Liver (tissue), 9 donors: ENCODE results near the gene NT5DC1. TPM values are rescaled to one million over a fixed set of nuclear protein-coding genes. Genes with fewer than 3 reads are reported as not detected.

Experiments used
- DNase-seq: peaks from one replicate; pipeline ENCODE4 v3.0.0-alpha.2; 2017; ENCODE audit warnings: low spot score
- H3K27ac ChIP-seq, 2 donors: one replicate each; pipeline ENCODE4 v1.7.0; 2013; ENCODE audit warnings: inconsistent platforms in 2 of 2, low read length in 2 of 2, control low read depth in 1 of 2, low read depth in 1 of 2, mild to moderate bottlenecking in 1 of 2
- H3K27me3 ChIP-seq, 4 donors: one replicate each; pipeline versions ENCODE4 v1.6.1 to v1.7.0; 2013; ENCODE audit warnings: low read length in 3 of 4, inconsistent platforms in 1 of 4, mild to moderate bottlenecking in 1 of 4, moderate library complexity in 1 of 4; ENCODE audit not compliant: control insufficient read depth in 4 of 4, insufficient read depth in 4 of 4
- H3K36me3 ChIP-seq, 4 donors: one replicate each; pipeline versions ENCODE4 v1.6.1 to v1.7.0; 2013; ENCODE audit warnings: low read length in 3 of 4, mild to moderate bottlenecking in 3 of 4, low read depth in 1 of 4, moderate library complexity in 1 of 4; ENCODE audit not compliant: control insufficient read depth in 4 of 4, insufficient read depth in 3 of 4
- H3K4me1 ChIP-seq, 4 donors: one replicate each; pipeline versions ENCODE4 v1.6.1 to v1.7.0; 2013; ENCODE audit warnings: low read length in 3 of 4, mild to moderate bottlenecking in 3 of 4, moderate library complexity in 1 of 4; ENCODE audit not compliant: control insufficient read depth in 4 of 4, insufficient read depth in 4 of 4
- H3K4me3 ChIP-seq, 3 donors: one replicate each; pipeline versions ENCODE4 v1.6.1 to v1.7.0; 2013; ENCODE audit warnings: low read length in 3 of 3, control low read depth in 1 of 3, low read depth in 1 of 3, mild to moderate bottlenecking in 1 of 3
- H3K9ac ChIP-seq, 2 donors: one replicate each; pipeline ENCODE4 v1.7.0; 2013; ENCODE audit warnings: low read length in 2 of 2, mild to moderate bottlenecking in 2 of 2, moderate library complexity in 2 of 2, control low read depth in 1 of 2, low read depth in 1 of 2
- H3K9me3 ChIP-seq, 4 donors: one replicate each; pipeline versions ENCODE4 v1.6.1 to v1.7.0; 2013; ENCODE audit warnings: low read length in 3 of 4; ENCODE audit not compliant: control insufficient read depth in 4 of 4
- EGR1 ChIP-seq, 2 donors: IDR thresholded peaks; 2 replicates each; pipeline ENCODE4 v1.6.1; 2016 to 2018; ENCODE audit warnings: antibody characterized with exemption in 2 of 2, low read depth in 2 of 2
- FOXA1 ChIP-seq: IDR thresholded peaks from 2 replicates; pipeline ENCODE4 v1.6.1; 2016; ENCODE audit warnings: antibody characterized with exemption
- FOXA2 ChIP-seq: IDR thresholded peaks from 2 replicates; pipeline ENCODE4 v1.6.1; 2016; ENCODE audit warnings: antibody characterized with exemption
- GABPA ChIP-seq, 2 donors: IDR thresholded peaks in 1 of 2; conservative IDR thresholded peaks in 1 of 2; 2 replicates each; pipeline ENCODE4 v1.6.1; 2016; ENCODE audit warnings: antibody characterized with exemption in 2 of 2, mild to moderate bottlenecking in 1 of 2, moderate library complexity in 1 of 2
- HNF4A ChIP-seq, 2 donors: conservative IDR thresholded peaks; 2 replicates each; pipeline ENCODE4 v1.6.1; 2016; ENCODE audit warnings: antibody characterized with exemption in 2 of 2, mild to moderate bottlenecking in 2 of 2
- HNF4G ChIP-seq: IDR thresholded peaks from 2 replicates; pipeline ENCODE4 v1.6.1; 2016; ENCODE audit warnings: antibody characterized with exemption
- JUND ChIP-seq, 2 donors: IDR thresholded peaks; 2 replicates each; pipeline ENCODE4 v1.6.1; 2016; ENCODE audit warnings: antibody characterized with exemption in 2 of 2
- NR2F2 ChIP-seq: IDR thresholded peaks from 2 replicates; pipeline ENCODE4 v1.6.1; 2016; ENCODE audit warnings: antibody characterized with exemption
- RAD21 ChIP-seq, 2 donors: IDR thresholded peaks; 2 replicates each; pipeline ENCODE4 v1.6.1; 2016; ENCODE audit warnings: antibody characterized with exemption in 2 of 2, mild to moderate bottlenecking in 2 of 2
- RXRA ChIP-seq, 2 donors: IDR thresholded peaks; 2 replicates each; pipeline ENCODE4 v1.6.1; 2017 to 2018; ENCODE audit warnings: antibody characterized with exemption in 2 of 2, mild to moderate bottlenecking in 1 of 2
- SP1 ChIP-seq: IDR thresholded peaks from 2 replicates; pipeline ENCODE4 v1.6.1; 2018; ENCODE audit warnings: antibody characterized with exemption, mild to moderate bottlenecking
- TAF1 ChIP-seq: conservative IDR thresholded peaks from 2 replicates; pipeline ENCODE4 v1.6.1; 2016; ENCODE audit warnings: antibody characterized with exemption, mild to moderate bottlenecking
- YY1 ChIP-seq: IDR thresholded peaks from 2 replicates; pipeline ENCODE4 v1.6.1; 2016; ENCODE audit warnings: antibody characterized with exemption, mild to moderate bottlenecking
- WGBS: extraction: QIAGEN DNeasy Blood & Tissue Kit; methylation state at CpG from one replicate; pipeline ENCODE4 v1.1.7; 2013; 5-methylcytosine and 5-hydroxymethylcytosine counted together
- polyA plus RNA-seq, 2 donors: library from polyadenylated mRNA; stranded (reverse) in 1 of 2; unstranded in 1 of 2; fragments of 200-250 nt in 1 of 2; fragments of >200 nt in 1 of 2; fragmentation: Nextera tagmentation in 1 of 2; extraction: Ambion mirVana in 1 of 2; gene quantifications; one replicate each; pipeline versions ENCODE4 v1.2.1 to v1.2.3, GENCODE V29; 2013 to 2015
- total RNA-seq, 2 donors: library from RNA; depleted of rRNA; stranded (reverse); fragments of >200 nt; gene quantifications; one replicate each; pipeline ENCODE4 v1.2.3, GENCODE V29; 2014
- TF ChIP-seq, protein P1 (sequence below): IDR thresholded peaks from 2 replicates; pipeline ENCODE4 v1.6.1; 2016; ENCODE audit warnings: antibody characterized with exemption
- TF ChIP-seq, protein P2 (sequence below): IDR thresholded peaks from 2 replicates; pipeline ENCODE4 v1.6.1; 2016; ENCODE audit warnings: antibody characterized with exemption
- TF ChIP-seq, protein P3 (sequence below): fragments of 150-350 bp; IDR thresholded peaks from 2 replicates; pipeline ENCODE4 v1.5.1; 2017; ENCODE audit warnings: improper control_type of control experiment, low read depth, low read length; ENCODE audit not compliant: missing input control
- TF ChIP-seq, protein P4 (sequence below): IDR thresholded peaks from 2 replicates; pipeline ENCODE4 v1.6.1; 2016; ENCODE audit warnings: antibody characterized with exemption, mild to moderate bottlenecking
- TF ChIP-seq, protein P5 (sequence below): IDR thresholded peaks from 2 replicates; pipeline ENCODE4 v1.6.1; 2016; ENCODE audit warnings: antibody characterized with exemption
- donor health status: healthy.
- donor health status: healthy.
- donor health status: healthy.
- donor health status: healthy.
- donor health status: healthy.

NT5DC1 gene
- total and polyA plus RNA-seq, 4 donors, result 10.4 to 31.4 (median 23.3) TPM

DNA sequence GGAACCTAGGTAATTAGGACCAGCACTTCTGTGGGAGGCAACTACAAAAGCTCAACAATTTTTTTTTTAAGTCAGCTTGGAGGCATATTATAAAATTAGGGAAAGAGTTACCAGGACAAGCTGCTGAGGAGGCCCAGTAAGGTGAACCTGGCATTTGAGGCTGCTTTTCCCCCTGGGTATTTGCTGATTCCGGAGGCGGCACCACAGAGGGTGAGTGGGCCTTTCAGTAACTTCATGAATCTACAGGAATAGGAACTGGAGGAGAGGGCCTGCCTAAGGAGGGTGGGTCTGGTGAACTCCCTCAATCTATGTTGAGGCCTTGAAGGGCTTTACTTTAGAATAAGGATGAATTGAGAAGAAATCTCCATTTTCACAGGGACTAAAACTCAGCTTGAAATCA lies 138.6 kb downstream of the NT5DC1 start:
- Histone ChIP-seq H3K4me3 (no peak overlapping the region), H3K27me3 (no peaks in the 10 kb centered on the region), H3K36me3 (peaks cover 0 to 19% (median 5%) of the 10 kb centered on the region in 4 donors), H3K9ac (no peak overlapping the region), H3K27ac (no peak overlapping the region), H3K9me3 (no peaks in the 10 kb centered on the region), H3K4me1 (no peaks in the 10 kb centered on the region)
- WGBS, result 100% methylated on average over 2 of the region's 2 CpGs
- DNase-seq, result no peak
- TF ChIP-seq, protein P1, sequence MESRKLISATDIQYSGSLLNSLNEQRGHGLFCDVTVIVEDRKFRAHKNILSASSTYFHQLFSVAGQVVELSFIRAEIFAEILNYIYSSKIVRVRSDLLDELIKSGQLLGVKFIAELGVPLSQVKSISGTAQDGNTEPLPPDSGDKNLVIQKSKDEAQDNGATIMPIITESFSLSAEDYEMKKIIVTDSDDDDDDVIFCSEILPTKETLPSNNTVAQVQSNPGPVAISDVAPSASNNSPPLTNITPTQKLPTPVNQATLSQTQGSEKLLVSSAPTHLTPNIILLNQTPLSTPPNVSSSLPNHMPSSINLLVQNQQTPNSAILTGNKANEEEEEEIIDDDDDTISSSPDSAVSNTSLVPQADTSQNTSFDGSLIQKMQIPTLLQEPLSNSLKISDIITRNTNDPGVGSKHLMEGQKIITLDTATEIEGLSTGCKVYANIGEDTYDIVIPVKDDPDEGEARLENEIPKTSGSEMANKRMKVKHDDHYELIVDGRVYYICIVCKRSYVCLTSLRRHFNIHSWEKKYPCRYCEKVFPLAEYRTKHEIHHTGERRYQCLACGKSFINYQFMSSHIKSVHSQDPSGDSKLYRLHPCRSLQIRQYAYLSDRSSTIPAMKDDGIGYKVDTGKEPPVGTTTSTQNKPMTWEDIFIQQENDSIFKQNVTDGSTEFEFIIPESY, result no peak
- TF ChIP-seq, protein P2, sequence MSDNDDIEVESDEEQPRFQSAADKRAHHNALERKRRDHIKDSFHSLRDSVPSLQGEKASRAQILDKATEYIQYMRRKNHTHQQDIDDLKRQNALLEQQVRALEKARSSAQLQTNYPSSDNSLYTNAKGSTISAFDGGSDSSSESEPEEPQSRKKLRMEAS, result no peak
- TF ChIP-seq, protein P3, sequence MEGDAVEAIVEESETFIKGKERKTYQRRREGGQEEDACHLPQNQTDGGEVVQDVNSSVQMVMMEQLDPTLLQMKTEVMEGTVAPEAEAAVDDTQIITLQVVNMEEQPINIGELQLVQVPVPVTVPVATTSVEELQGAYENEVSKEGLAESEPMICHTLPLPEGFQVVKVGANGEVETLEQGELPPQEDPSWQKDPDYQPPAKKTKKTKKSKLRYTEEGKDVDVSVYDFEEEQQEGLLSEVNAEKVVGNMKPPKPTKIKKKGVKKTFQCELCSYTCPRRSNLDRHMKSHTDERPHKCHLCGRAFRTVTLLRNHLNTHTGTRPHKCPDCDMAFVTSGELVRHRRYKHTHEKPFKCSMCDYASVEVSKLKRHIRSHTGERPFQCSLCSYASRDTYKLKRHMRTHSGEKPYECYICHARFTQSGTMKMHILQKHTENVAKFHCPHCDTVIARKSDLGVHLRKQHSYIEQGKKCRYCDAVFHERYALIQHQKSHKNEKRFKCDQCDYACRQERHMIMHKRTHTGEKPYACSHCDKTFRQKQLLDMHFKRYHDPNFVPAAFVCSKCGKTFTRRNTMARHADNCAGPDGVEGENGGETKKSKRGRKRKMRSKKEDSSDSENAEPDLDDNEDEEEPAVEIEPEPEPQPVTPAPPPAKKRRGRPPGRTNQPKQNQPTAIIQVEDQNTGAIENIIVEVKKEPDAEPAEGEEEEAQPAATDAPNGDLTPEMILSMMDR, result no peak
- TF ChIP-seq GABPA (IDR thresholded peaks at IDR 0.05 in 1 of 2, conservative IDR thresholded peaks at IDR 0.05 in 1 of 2) (no peak), JUND (IDR thresholded peaks at IDR 0.05) (no peak), HNF4A (conservative IDR thresholded peaks at IDR 0.05) (no peak), EGR1 (IDR thresholded peaks at IDR 0.05; ENCODE audit: low read depth in 2 of 2) (no peak), RAD21 (IDR thresholded peaks at IDR 0.05) (no peak), FOXA1 (no peak), RXRA (IDR thresholded peaks at IDR 0.05) (no peak), HNF4G (no peak), NR2F2 (no peak), TAF1 (no peak), SP1 (no peak), YY1 (no peak), FOXA2 (no peak)
- TF ChIP-seq, protein P4, sequence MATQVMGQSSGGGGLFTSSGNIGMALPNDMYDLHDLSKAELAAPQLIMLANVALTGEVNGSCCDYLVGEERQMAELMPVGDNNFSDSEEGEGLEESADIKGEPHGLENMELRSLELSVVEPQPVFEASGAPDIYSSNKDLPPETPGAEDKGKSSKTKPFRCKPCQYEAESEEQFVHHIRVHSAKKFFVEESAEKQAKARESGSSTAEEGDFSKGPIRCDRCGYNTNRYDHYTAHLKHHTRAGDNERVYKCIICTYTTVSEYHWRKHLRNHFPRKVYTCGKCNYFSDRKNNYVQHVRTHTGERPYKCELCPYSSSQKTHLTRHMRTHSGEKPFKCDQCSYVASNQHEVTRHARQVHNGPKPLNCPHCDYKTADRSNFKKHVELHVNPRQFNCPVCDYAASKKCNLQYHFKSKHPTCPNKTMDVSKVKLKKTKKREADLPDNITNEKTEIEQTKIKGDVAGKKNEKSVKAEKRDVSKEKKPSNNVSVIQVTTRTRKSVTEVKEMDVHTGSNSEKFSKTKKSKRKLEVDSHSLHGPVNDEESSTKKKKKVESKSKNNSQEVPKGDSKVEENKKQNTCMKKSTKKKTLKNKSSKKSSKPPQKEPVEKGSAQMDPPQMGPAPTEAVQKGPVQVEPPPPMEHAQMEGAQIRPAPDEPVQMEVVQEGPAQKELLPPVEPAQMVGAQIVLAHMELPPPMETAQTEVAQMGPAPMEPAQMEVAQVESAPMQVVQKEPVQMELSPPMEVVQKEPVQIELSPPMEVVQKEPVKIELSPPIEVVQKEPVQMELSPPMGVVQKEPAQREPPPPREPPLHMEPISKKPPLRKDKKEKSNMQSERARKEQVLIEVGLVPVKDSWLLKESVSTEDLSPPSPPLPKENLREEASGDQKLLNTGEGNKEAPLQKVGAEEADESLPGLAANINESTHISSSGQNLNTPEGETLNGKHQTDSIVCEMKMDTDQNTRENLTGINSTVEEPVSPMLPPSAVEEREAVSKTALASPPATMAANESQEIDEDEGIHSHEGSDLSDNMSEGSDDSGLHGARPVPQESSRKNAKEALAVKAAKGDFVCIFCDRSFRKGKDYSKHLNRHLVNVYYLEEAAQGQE, result no peak
- TF ChIP-seq, protein P5, sequence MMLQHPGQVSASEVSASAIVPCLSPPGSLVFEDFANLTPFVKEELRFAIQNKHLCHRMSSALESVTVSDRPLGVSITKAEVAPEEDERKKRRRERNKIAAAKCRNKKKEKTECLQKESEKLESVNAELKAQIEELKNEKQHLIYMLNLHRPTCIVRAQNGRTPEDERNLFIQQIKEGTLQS, result no peak
